HG03575 (cell line): ENCODE measurements around the gene SUMF1.
A peak's percentile ranks its signal among the peaks of the same experiment; 100 is the strongest.

Experiments used
- ATAC-seq: cut with Tn5 transposase; IDR thresholded peaks from one replicate; pipeline ENCODE4 v1.9.1; 2021; ENCODE audit not compliant: unreplicated experiment, insufficient number of reproducible peaks, low FRiP score; ENCODE audit errors: extremely low read depth

SUMF1 gene

GRCh38 chr3:4501437-4501836 lies 34.4 kb upstream of the SUMF1 start:
- ATAC-seq: no peak

- no peak for ATAC-seq
Measured at GRCh38 chr3:4498446-4498845, 31.4 kb upstream of the SUMF1 start.

- no peak for ATAC-seq
Measured at GRCh38 chr3:4497843-4498324, 30.8 kb upstream of the SUMF1 start.

- ATAC-seq: no peak
Measured at GRCh38 chr3:4497005-4497692, 30.1 kb upstream of the SUMF1 start.

- ATAC-seq: no peak
Measured at GRCh38 chr3:4496087-4496452, 29.0 kb upstream of the SUMF1 start.

- no peak for ATAC-seq
Measured at GRCh38 chr3:4495294-4496086, 28.4 kb upstream of the SUMF1 start.

- ATAC-seq: peak; percentile 30
Measured at GRCh38 chr3:4494895-4495264, 27.8 kb upstream of the SUMF1 start.

- no peak for ATAC-seq
Measured at GRCh38 chr3:4493941-4494894, 27.1 kb upstream of the SUMF1 start.

GRCh38 chr3:4493014-4493940 lies 26.2 kb upstream of the SUMF1 start, which contains the start of gene ITPR1:
TSS of gene ITPR1 (plus strand) at chr3:4493348. CDS start at chr3:4516492, 23,144 bp downstream.
- peak; percentile 71 for ATAC-seq

- no peak for ATAC-seq
Measured at GRCh38 chr3:4492208-4493013, 25.3 kb upstream of the SUMF1 start.

GRCh38 chr3:4491855-4492207 lies 24.8 kb upstream of the SUMF1 start:
- ATAC-seq: no peak

- ATAC-seq: no peak
Measured at GRCh38 chr3:4478261-4478660, 11.2 kb upstream of the SUMF1 start.

GRCh38 chr3:4476496-4476895 lies 9.4 kb upstream of the SUMF1 start:
- ATAC-seq: no peak

GRCh38 chr3:4475804-4476203 lies 8.7 kb upstream of the SUMF1 start:
- no peak for ATAC-seq

- ATAC-seq: peak; percentile 54
Measured at GRCh38 chr3:4474683-4475490, 7.8 kb upstream of the SUMF1 start.

GRCh38 chr3:4472766-4473165 lies 5.7 kb upstream of the SUMF1 start:
- ATAC-seq: no peak

GRCh38 chr3:4472312-4472711 lies 5.2 kb upstream of the SUMF1 start:
- ATAC-seq: no peak
